Measurements from ENCODE around the gene ALKBH3.

ALKBH3 gene

DNA sequence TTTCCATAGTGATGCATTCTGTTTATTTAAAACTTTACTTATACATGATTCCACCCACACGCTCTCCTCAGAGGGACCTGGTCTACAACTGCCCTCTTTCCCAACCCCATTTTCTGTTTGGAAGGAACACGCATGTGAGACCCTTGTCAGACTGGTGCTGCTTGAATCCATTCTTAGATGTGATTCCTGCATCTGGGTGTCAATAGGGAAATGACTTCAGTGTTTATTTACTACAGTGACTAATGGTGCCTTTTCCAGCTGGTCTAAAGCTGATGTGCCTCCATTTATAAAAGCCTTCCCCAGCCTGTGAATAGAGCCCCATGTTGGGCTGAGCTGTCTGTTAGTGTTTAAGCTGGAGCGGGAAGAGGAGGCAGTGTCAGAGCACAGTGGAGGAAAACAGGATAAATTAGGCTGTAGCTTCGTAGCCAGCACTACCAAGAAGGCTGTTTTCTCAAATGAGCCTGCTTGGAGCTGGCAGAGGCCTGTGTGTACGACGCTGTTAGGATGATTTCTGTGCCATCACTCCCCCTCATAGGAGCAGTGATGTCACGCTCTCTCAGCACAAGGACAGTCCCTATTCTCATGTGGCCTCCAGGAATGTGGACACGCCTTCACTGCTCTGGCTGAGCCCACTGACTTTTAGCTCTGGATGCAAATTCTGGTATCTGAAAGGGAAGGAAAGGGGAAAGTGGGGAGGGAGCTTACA is 42.9 kb downstream of the ALKBH3 start:
- DNase-seq = peak; percentile 57

DNA sequence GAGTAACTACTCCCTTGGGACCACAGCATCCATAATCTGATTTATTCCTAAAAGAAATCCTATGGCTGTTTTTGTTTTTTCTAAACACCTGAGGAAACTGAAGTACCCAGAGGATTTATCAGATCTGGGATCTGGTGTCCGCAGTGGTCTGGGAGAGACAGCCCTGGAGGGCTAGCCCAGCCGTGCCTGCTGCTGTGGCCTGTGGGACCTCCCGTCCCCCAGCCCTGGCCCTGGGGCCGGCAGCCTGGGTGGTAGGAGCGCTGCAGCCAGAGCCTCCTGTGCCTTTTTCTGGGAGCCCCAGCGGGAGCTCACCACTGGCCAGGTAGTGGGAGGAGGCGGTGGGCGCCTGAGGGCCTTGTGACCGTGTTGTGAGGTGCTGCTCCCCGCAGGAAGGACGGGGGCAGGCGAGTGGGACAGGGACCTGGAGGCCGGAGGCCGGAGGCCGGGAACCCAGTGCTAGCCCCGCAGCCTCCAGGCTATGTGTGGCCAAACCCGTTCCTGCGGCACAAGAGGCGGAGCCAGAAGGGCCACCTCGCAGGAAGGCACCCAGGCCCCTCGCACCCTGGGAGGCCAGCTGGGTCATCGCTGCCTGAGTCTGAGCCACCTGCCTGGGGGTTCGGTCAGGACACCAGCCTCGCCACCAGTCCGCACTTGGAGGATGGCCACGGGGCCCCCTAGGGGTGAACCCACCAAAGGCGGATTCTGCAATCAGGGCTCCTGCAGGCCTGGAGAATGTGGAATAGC is 43.7 kb downstream of the ALKBH3 start:
- no peak for DNase-seq

- no peak for DNase-seq
Observed at GRCh38 chr11:43925063-43925931, 44.7 kb downstream of the ALKBH3 start.

- no peak for DNase-seq
Observed at GRCh38 chr11:43925932-43926505, 45.4 kb downstream of the ALKBH3 start.

- no peak for DNase-seq
Observed at GRCh38 chr11:43927070-43927469, 46.4 kb downstream of the ALKBH3 start.

- DNase-seq = no peak
Observed at GRCh38 chr11:43927925-43928707, 47.5 kb downstream of the ALKBH3 start.

- no peak for DNase-seq
Observed at GRCh38 chr11:43928721-43929120, 48.1 kb downstream of the ALKBH3 start.

GRCh38 chr11:43930868-43931716 is 50.5 kb downstream of the ALKBH3 start:
- no peak for DNase-seq

DNA sequence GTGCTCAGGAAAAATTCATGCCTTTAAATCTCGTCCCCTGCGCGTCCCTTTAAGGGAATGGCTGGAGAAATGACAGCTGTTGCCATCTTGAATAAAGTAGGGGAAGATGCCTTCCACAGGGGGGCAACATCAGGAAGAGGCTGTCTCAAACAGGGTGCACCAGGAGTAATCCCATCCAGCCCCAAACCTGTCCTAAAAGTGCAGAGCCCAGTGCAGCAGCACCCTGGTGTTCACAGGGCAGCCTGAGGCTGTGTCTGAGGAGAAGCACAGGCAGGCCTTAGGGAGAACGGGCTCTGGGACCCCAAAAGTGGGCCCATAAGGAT is 51.0 kb downstream of the ALKBH3 start:
- DNase-seq = no peak

DNA sequence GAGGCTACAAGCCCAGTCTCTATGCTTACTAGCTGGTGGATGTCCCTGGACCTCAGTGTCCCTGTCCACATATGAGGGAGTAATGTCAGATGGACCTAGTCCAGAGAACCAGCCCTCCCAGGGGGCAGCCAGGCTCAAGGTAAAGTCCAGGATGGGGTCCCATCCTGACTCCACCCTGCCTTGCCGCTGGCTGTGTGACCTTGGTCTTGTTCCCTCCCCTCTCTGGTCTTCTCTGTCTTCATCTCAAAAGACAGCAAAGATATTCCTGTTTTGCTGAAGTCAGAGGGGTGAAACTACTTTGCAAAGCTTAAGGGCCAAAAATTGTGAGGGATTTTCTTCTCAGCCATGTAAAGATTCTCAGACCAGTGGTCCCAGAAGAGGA is 52.6 kb downstream of the ALKBH3 start:
- DNase-seq = no peak

- peak; percentile 72 for DNase-seq
Observed at GRCh38 chr11:43933608-43934551, 53.2 kb downstream of the ALKBH3 start.

DNA sequence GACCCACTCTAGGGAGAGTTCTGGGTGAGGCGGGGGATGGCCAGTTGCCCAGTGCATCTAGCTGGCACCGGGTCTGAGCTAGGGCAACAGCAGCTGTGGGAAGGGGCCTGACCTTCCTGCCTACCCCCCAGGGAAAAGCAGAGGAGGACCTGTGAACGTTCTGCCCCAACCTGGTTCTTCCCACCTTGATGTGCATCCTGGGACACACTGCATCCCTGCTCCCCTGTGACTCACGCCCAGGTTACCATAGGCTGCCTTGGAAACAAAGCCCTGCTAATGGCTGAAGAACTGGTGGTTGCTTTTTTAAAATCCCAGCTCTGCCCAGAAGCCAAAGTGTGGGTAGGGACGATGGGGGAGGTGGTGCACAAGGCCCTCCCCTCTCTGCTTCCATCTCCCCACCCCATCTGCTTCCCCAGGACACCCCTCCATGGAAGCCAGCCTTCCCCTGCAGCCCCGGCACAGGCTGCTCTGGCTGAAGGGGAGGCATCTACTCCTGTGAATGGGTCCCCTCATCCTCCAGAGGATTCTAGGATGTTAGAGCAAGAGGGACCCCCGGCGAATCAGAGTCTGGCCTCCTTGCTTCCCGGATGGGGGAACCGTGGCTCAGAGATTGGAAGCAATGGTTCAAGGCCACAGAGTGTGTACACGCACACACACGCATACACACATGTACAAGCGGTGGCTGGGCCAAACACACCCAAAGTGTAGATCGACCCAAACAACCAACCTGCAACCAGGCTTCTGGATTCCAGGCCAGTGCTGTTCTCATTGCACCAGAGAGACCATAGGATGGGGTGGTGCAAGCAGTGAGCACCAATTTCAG is 54.2 kb downstream of the ALKBH3 start:
- no peak for DNase-seq

DNA sequence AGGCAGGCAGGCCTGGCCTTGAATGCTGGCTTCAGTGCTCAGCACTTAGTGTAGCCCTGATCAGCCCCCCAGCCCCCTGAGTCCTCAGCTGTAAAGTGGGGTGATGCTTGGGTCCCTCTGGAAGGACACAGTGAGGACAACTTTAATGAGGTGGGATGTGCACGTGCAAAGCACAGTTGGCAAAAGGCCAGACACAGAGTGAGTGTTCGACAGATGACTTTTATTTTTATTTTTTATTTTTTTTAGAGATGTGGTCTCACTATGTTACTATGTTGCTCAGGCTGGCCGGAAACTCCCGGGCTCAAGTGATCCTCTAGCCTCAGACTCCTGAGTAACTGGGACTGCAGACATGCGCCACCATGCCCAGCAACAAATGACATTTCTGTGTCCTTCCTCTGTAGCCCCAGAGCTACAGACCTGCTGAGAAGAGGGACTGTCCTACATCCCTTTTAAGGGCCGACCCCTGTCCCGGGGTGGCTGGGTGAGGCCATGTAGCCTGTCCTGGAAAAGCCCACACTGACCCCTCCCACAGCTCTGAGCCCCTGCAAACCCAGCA is 54.9 kb downstream of the ALKBH3 start:
- no peak for DNase-seq

GRCh38 chr11:43936076-43936475 is 55.4 kb downstream of the ALKBH3 start:
- no peak for DNase-seq

- peak; percentile 78 for DNase-seq
Observed at GRCh38 chr11:43937434-43938411, 57.1 kb downstream of the ALKBH3 start.

GRCh38 chr11:43941257-43941994 is 60.8 kb downstream of the ALKBH3 start:
- no peak for DNase-seq
